ENCODE data around the gene EFHD2.

GRCh38 chr1:15449567-15449966, 39.9 kb downstream of the EFHD2 start:
- no peak for TF ChIP-seq CTCF (IDR thresholded peaks at IDR 0.05)
- TF ChIP-seq POLR2AphosphoS5 (IDR thresholded peaks at IDR 0.05; ENCODE audit: insufficient read depth in 1 of 2, low read depth in 1 of 2) = no peak

Measured in vagina (tissue), 2 donors.